HG03520 (cell line): ENCODE results near the gene ZNF799.
"Not testable (repeated sequence)": the region's sequence is repeated elsewhere in the genome, so short reads cannot be mapped to it uniquely, and the experiment has no call there.

Source experiments
- ATAC-seq: cut with Tn5 transposase; IDR thresholded peaks from one replicate; pipeline ENCODE4 v1.9.1; 2021; ENCODE audit warnings: mild to moderate bottlenecking, moderate library complexity; ENCODE audit not compliant: unreplicated experiment

ZNF799 gene

DNA sequence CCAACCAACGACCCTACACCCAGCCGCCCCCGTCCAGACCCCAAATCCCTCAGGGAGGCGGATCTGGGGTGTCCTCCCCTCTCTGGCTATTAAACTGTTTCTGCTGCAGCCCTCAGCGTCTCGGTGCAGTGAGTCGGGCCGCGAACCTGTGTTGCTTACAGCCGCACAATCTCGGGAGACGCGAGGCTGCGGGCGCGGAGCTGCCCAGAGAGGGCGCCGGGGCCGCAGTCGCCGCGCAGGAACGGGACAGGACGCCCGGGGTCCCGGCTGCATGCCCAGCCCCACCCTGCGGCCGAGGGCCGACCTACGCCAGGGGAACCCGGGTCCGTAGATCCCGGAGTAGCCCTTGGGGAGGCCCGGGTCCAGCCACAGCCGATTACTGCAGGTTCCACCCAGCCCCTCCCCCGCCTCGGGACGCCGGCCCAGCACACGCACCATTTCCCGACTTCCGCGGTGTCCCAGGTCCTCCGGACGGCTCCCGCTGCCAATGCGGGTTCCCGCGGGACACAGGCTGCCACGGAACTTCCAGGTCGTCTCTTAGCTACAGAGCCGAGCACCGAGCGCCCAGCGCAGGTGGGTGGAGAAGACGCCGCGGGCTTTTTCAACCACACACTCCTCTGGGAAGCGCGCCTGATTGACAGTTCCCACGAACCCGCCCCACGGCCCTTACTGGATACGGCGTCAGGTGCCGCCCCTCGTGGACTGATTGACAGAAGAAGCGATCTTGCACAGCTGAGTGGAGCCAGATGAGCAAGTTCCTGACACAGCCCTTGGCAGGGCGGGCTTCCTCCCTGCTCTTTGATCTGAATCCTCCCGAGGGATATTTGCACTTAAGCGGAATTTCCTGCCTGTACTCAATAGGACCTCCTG lies at the start of gene ZNF799:
ZNF799 (minus strand) TSS at position 639 of the 870 bp plus-strand sequence; CDS start at position 438, 201 bp downstream.
- ATAC-seq: peak; percentile 70

DNA sequence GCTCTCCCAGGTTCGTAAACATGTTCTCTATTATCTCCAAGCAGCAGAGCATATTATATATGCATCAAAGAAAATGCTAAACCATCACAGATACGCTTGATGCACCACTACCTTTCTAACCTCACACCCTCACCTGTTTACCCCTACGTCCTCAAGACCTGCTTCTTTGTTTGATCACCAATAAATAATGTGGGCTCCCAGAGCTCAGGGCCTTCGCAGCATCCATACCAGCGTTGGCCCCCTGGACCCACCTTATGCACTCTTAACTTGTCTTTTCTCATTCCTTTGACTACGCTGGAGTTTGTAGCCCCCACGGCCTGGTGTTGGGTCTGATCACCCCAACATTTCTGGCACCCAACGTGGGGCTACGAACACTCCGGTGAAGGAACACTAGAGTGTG lies 49.8 kb upstream of the ZNF799 start:
- ATAC-seq: no peak

DNA sequence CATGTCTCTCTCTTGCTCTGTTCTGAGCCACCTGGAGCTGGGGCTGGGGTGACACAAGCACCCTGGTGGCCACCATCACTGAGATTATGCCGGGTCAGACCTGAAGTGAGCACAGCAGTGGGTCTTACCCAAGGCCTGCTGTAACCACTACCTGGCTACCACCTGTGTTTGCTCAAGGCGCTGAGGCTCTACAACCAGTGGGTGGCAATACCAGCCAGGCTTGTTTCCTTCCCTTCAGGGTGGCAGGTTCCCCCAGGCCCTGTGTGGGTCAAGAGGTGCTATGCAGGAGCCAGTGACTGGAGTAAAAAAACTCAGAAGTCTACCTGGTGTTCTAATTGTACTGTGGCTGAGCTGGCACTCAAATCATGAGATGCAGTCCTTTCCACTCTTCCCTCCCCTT lies 47.7 kb upstream of the ZNF799 start:
- ATAC-seq: no peak

DNA sequence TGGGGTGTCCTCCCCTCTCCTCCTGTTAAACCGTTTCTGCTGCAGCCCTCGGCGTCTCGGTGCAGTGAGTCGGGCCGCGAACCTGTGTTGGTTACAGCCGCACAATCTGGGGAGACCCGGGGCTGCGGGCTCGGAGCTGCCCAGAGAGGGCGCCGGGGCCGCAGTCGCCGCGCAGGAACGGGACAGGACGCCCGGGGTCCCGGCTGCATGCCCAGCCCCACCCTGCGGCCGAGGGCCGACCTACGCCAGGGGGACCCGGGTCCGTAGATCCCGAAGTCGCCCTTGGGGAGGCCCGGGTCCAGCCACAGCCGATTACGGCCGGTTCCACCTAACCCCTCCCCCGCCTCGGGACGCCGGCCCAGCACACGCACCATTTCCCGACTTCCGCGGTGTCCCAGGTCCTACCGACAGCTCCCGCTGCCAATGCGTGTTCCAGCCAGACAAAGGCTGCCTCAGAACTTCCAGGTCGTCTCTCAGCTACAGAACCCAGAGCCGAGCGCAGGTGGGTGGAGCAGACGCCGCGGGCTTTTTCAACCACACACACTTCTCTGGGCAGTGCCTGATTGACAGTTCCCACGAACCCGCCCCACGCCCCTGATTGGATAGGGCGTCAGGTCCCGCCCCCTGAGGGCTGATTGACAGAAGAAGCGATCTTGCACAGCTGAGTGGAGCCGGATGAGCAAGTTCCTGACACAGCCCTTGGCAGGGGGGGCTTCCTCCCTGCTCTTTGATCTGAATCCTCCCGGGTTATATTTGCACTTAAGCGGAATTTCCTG lies 39.7 kb upstream of the ZNF799 start, which contains the start of gene ZNF443:
ZNF443 (minus strand) TSS at position 481 of the 776 bp plus-strand sequence; CDS start at position 374, 107 bp downstream.
- ATAC-seq: peak; percentile 94

DNA sequence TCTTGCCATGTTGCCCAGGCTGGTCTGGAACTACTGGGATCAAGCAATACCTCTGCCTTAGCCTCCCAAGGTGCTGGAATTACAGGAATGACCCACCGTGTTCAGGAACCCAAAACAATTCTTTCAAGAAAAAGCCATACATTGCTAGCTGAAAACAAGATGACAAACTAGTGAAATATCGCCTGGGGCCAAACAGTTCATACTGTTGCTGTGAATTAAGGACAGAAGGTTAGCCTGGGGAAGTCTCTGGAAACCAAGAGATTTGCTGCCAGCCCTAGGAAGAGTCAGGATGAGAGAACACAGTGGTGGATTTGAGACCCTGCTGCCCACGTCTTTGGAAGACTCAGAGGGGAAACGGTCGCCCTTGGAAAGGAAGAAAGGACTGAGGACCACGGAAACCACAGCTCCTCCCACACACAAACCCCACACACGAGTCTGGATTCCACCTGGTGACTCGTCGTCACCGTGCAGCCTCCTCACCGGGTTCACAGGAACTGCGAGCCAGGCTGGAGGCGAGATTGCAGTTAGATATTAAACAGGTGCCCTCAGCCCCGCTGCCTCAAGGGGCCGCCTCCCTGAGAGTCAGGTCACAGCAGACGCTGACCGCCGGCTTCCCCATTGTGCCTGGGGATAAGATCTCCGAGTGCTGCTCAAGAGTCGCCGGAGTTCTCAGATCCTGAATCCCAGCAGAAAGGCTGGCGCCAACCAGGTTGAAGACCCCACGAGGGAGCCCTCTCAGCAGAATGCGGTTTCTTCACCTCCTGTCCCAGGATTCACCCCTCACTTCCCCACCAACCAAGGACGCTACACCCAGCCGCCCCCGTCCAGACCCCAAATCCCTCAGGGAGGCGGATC lies 38.8 kb upstream of the ZNF799 start:
- not testable (repeated sequence) for ATAC-seq

DNA sequence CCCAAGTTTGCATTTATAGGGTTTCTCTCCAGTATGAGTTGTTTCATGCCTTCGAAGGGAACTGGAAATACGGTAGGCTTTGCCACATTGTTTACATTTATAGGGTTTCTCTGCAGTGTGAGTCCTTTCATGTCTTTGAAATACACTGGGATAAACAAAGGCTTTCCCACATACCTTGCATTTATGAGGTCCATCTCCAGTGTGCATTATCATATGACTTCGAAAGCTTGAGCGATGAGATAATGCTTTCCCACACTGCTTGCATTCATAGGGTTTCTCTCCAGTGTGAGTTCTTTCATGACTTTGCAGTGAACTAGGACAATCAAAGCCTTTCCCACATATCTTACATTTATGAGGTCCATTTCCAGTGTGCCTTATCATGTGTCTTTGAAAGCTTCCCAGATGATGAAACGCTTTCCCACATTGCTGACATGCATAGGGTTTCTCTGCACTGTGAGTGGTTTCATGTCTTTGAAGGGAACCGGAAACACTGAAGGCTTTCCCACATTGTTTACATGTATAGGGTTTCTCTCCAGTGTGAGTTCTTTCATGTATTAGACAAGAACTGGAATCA lies 29.7 kb upstream of the ZNF799 start:
- ATAC-seq: not testable (repeated sequence)

DNA sequence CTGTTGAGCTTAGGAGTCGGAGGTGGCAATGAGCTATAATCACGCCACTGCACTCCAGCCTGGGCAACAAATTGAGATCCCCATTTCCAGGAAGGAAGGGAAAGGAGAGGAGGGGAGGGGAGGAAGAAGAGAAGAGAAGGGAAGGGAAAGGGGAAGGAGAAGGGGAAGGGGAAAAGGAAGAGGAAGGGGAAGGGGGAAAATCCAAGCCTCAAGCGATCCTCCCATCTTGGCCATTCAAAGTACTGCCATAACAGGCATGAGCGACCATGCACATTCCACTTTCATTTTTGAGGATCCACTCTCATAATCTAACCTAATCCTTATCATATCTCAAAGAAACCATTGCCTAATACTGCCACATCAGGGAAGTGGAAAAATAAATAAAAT lies 24.8 kb upstream of the ZNF799 start:
- ATAC-seq: no peak

DNA sequence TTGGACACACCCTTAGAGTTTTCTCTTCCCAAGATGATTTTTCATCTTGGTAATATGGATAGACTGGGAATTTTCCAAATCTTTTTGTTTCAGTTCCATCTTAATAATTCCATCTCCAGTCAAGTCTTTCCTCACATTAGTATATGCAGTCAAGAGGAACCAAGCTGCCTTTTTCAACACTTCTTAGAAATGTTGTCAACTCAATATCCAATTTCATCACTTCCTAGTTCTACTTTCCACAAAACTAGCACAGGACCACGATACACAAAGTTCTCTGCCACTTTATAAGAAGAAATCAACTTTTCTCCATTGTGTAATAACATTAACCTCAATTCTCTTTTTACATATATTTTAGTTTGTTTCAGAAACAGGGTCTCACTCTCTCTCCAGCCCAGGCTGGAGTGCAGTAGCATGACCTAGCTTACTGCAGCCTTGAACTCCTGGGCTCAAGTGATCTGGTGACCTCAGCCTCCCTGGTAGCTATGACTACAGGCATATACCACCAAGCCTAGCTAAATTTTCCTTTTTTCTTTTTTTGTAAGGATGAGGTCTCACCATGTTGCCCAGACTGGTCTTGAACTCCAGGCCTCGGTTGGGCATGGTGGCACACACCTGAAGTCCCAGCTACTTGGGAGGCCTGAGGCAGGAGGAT lies 24.3 kb upstream of the ZNF799 start:
- no peak for ATAC-seq

DNA sequence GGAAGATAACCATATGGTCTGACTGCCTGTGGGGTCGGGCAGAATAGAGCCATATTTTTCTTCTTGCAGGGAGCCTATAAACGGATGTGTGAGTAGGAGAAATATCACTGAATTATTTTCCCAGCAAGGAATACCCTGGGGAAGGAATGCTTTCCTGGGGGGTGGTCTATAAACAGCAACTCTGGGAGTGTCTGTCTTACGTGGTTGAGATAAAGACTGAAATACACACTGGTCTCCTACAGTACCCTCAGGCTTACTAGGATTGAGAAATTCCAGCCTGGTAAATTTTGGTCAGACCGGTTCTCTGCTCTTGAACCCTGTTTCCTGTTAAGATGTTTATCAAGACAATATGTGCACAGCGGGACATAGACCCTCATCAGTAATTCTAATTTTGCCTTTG lies 16.2 kb upstream of the ZNF799 start:
- not testable (repeated sequence) for ATAC-seq

DNA sequence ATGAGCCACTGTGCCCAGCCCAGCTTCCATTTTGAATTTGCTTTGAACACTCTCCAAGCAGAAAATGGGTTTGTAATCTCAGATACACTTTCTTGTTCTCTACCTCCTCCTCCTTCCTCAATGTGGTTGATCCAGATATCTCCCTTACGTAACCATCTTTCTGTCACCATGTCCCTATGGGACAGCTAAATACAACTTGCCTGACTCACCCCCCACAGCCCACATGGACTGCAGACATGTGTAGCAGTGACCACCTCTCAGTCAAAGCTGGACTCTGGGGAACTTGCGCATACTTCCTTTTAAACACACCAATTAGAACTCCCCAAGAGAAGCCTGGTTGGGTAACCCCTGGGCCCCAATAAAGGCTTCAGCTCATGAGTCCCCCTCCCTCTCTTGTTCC lies 10.8 kb upstream of the ZNF799 start:
- no peak for ATAC-seq

DNA sequence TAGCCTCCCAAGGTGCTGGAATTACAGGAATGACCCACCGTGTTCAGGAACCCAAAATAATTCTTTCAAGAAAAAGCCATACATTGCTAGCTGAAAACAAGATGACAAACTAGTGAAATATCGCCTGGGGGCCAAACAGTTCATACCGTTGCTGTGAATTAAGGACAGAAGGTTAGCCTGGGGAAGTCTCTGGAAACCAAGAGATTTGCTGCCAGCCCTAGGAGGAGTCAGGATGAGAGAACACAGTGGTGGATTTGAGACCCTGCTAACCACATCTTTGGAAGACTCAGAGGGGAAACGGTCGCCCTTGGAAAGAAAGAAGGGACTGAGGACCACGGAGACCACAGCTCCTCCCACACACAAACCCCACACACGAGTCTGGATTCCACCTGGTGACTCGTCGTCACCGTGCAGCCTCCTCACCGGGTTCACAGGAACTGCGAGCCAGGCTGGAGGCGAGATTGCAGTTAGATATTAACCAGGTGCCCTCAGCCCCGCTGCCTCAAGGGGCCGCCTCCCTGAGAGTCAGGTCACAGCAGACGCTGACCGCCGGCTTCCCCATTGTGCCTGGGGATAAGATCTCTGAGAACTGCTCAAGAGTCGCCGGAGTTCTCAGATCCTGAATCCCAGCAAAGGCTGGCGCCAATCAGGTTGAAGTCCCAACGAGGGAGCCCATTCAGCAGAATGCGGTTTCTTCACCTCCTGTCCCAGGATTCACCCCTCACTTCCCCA lies 1.0 kb downstream of the ZNF799 start:
- ATAC-seq: peak; percentile 31

DNA sequence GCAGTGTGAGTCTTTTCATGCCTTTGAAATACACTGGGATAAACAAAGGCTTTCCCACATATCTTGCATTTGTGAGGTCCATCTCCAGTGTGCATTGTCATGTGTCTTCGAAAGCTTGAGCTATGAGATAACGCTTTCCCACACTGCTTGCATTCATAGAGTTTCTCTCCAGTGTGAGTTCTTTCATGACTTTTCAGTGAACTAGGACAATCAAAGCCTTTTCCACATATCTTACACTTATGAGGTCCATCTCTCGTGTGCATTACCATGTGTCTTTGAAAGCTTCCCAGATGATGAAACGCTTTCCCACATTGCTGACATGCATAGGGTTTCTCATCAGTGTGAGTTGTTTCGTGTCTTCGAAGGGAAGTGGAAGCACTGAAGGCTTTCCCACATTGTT lies 9.9 kb downstream of the ZNF799 start:
- not testable (repeated sequence) for ATAC-seq

DNA sequence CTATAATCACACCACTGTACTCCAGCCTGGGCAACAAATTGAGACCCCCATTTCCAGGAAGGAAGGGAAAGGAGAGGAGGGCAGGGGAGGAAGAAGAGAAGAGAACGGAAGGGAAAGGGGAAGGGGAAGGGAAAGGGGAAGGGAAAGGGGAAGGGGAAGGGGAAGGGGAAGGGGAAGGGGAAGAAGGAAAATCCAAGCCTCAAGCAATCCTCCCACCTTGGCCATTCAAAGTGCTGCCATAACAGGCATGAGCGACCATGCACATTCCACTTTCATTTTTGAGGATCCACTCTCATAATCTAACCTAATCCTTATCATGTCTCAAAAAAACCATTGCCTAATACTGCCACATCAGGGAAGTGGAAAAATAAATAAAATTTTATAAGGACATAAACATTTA lies 14.7 kb downstream of the ZNF799 start:
- not testable (repeated sequence) for ATAC-seq

DNA sequence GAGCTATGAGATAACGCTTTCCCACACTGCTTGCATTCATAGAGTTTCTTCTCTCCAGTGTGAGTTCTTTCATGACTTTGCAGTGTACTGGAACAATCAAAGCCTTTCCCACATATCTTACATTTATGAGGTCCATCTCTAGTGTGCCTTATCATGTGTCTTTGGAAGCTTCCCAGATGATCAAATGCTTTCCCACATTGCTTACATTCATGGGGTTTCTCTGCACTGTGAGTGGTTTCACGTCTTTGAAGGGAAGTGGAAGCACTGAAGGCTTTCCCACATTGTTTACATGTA lies 20.7 kb downstream of the ZNF799 start:
- no peak for ATAC-seq

DNA sequence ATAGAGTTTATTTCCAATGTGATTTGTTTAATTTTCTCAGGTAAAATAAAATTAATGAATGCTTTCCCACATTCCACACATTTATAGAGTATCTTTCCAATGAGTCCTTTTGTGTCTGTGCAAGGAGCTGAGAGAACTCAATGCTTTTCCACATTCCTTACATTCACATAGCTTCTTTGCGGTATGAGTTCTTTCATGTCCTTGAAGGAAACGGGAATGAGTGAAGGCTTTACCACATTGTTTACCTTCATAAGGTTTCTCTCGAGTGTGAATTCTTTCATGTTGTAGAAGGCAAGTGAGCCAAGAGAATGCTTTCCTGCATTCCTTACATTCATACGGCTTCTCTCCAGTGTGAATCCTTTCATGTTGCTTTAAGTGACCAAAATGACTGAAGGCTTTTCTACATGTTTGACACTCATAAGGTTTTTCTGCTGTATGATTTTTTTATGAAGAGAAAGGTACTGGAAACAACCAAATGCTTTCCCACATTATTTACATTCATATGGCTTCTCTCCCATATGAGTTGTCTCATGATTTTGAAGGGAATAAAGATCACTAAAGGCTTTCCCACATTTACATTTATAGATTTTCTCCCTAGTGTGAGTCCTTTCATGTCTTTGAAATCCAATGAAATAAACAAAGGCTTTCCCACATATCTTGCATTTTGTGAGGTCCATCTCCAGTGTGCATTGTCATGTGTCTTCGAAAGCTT lies 21.2 kb downstream of the ZNF799 start:
- no peak for ATAC-seq

DNA sequence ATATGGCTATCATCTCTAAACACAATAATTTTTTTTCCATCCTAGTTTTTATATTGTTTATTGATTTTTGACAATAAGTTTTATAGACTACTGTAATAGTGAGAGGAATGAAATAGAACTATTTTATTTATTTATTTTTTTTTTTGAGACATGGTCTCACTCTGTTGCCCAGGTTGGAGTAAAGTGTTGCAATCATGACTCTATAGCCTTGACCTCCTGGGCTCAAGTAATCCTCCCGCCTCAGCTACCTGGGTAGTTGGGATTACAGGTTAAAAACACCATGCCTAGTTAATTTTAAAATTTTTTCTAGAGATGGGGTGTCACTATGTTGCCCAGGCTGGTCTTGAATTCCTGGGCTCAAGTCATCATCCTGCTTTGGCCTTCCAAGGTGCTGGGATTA lies 27.0 kb downstream of the ZNF799 start:
- no peak for ATAC-seq

DNA sequence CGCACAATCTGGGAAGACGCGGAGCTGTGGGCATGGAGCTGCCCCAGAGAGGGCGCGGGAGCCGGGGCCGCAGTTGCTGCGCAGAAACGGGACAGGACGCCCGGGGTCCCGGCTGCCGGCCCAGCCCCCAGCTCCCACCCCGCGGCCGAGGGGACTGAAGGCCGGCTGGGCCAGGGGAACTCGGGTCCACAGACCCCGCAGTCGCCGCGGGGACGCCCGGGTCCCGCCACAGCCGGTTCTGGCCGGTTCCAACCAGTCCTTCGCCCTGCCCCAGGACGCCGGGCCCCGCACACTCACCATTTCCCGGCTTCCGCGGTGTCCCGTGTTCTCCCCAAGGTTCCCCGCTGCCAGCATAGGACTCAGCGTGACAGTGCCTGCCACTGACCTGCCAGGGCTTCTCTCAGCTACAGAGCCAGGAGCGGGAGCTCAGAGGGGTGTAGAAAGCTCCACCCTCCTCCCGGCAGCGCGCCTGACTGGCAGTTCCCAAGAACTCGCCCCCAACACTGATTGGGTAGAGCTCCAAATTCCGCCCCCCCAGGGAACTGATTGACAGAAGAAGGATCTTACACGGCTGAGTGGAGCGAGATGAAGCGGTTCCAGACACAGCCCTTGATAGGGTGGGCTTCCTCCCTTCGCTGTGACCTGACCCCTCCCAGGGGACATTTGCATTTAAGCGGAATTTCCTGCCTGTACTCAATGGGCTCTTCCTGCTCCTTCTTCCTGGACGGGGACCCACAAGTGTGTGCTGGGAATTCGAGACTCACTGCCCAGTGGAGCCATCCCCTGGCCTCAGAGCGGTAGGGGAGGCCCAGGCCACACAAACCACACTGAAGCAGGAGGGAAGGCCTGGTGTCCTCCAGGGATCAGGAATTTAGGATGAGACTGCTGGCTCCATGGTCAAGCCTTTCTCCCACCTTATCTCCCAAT lies 35.6 kb downstream of the ZNF799 start, which contains the start of gene ZNF442:
ZNF442 (minus strand) TSS at position 448 of the 927 bp plus-strand sequence. CDS start 2,052 bp downstream, outside the sequence.
- ATAC-seq: peak; percentile 84
